ENCODE data around the gene DAAM2.

GRCh38 chr6:39819228-39819627 lies 27.1 kb downstream of the DAAM2 start:
- TF ChIP-seq CTCF (IDR thresholded peaks at IDR 0.05; ENCODE audit: control extremely low read depth in 1 of 3, insufficient read depth in 1 of 3, low read depth in 1 of 3, low read length in 3 of 3) (no peak), SP1 (IDR thresholded peaks at IDR 0.05; ENCODE audit: low read depth, low read length) (no peak), BRCA1 (IDR thresholded peaks at IDR 0.05; ENCODE audit: low read depth, low read length) (no peak), CBX8 (IDR thresholded peaks at IDR 0.05; ENCODE audit: borderline replicate concordance, low read depth, low read length) (no peak), YY1 (IDR thresholded peaks at IDR 0.05; ENCODE audit: low read depth, low read length) (no peak), CHD2 (IDR thresholded peaks at IDR 0.05; ENCODE audit: low read length) (no peak), POLR2A (IDR thresholded peaks at IDR 0.05; ENCODE audit: control extremely low read depth in 1 of 2, low read depth in 2 of 2, low read length in 2 of 2) (no peak), EZH2 (IDR thresholded peaks at IDR 0.05; ENCODE audit: low read depth, low read length, severe bottlenecking) (no peak), TEAD4 (IDR thresholded peaks at IDR 0.05; ENCODE audit: low read depth, low read length) (no peak)
